Measurements from ENCODE around the gene ABCA7.

The ABCA7 gene

GRCh38 chr19:1040476-1041271 lies 767 bp downstream of the ABCA7 start:
- peak; percentile 87 for DNase-seq (ENCODE audit: extremely low read depth, low read depth)
- TF ChIP-seq CTCF (IDR thresholded peaks at IDR 0.05; ENCODE audit: low read depth, low read length) = no peak

GRCh38 chr19:1041272-1041834 lies 1.4 kb downstream of the ABCA7 start:
- no peak for DNase-seq (ENCODE audit: extremely low read depth, low read depth)

GRCh38 chr19:1041835-1042685 lies 2.2 kb downstream of the ABCA7 start:
- TF ChIP-seq CTCF (IDR thresholded peaks at IDR 0.05; ENCODE audit: low read depth, low read length) = no peak
- no peak for DNase-seq (ENCODE audit: extremely low read depth, low read depth)

More at GRCh38 chr19:1041272-1041834, 1.4 kb downstream of the ABCA7 start:
- no peak for TF ChIP-seq CTCF (IDR thresholded peaks at IDR 0.05; ENCODE audit: low read depth, low read length)

GRCh38 chr19:1042689-1043511 lies 3.0 kb downstream of the ABCA7 start:
- no peak for DNase-seq (ENCODE audit: extremely low read depth, low read depth)
- no peak for TF ChIP-seq CTCF (IDR thresholded peaks at IDR 0.05; ENCODE audit: low read depth, low read length)

GRCh38 chr19:1045247-1045603 lies 5.3 kb downstream of the ABCA7 start:
- no peak for DNase-seq (ENCODE audit: extremely low read depth, low read depth)
- no peak for TF ChIP-seq CTCF (IDR thresholded peaks at IDR 0.05; ENCODE audit: low read depth, low read length)

- TF ChIP-seq CTCF (IDR thresholded peaks at IDR 0.05; ENCODE audit: low read depth, low read length) = no peak
- no peak for DNase-seq (ENCODE audit: extremely low read depth, low read depth)
These were observed 6.3 kb downstream of the ABCA7 start for GRCh38 chr19:1046117-1046626.

Measured in AG09319 (cell line).